DOHH2 (cell line): Measurements from ENCODE around the gene CCDC89.

Experiments
- H3F3A ChIP-seq: fragments of 200-600 bp; sonication (generic), shearing (Covaris generic); 2 replicates; pipeline ENCODE4 v1.6.0; 2016; ENCODE audit warnings: antibody characterized with exemption, mild to moderate bottlenecking; ENCODE audit not compliant: control insufficient read depth, insufficient read depth
- H3K27ac ChIP-seq: fragments of 200-600 bp; sonication (generic); 2 replicates; pipeline ENCODE4 v1.5.1; 2014; ENCODE audit warnings: low read depth, mild to moderate bottlenecking, low read length, moderate library complexity
- H3K27me3 ChIP-seq: fragments of 200-600 bp; sonication (generic); 2 replicates; pipeline ENCODE4 v1.6.1; 2014; ENCODE audit warnings: mild to moderate bottlenecking, low read length, mixed read lengths; ENCODE audit not compliant: control insufficient read depth
- H3K36me3 ChIP-seq: fragments of 200-600 bp; sonication (generic); 2 replicates; pipeline ENCODE4 v1.6.1; 2014; ENCODE audit warnings: mild to moderate bottlenecking, low read length, moderate library complexity, mixed read lengths; ENCODE audit not compliant: control insufficient read depth
- H3K4me1 ChIP-seq: fragments of 200-600 bp; sonication (generic); 2 replicates; pipeline ENCODE4 v1.6.1; 2014; ENCODE audit warnings: mild to moderate bottlenecking, low read length, mixed read lengths; ENCODE audit not compliant: control insufficient read depth
- H3K4me2 ChIP-seq: fragments of 200-600 bp; sonication (generic); 2 replicates; pipeline ENCODE4 v1.6.0; 2014; ENCODE audit warnings: mild to moderate bottlenecking, low read length, moderate library complexity
- H3K4me3 ChIP-seq: fragments of 200-600 bp; sonication (generic); 2 replicates; pipeline ENCODE4 v1.5.1; 2014; ENCODE audit warnings: mild to moderate bottlenecking, low read length, mixed read lengths
- H3K79me2 ChIP-seq: fragments of 200-600 bp; sonication (generic); 2 replicates; pipeline ENCODE4 v1.6.1; 2014; ENCODE audit warnings: mild to moderate bottlenecking, low read length, mixed read lengths; ENCODE audit not compliant: control insufficient read depth
- H3K9me2 ChIP-seq: fragments of 200-600 bp; sonication (generic); replicated peaks from 2 replicates; pipeline ENCODE4 v1.6.1; 2014; ENCODE audit warnings: mild to moderate bottlenecking, low read length, mixed read lengths; ENCODE audit not compliant: control insufficient read depth
- H3K9me3 ChIP-seq: fragments of 200-600 bp; sonication (generic); 2 replicates; pipeline ENCODE4 v1.6.1; 2014; ENCODE audit warnings: antibody characterized with exemption, low read length, mixed read lengths; ENCODE audit not compliant: control insufficient read depth, insufficient read depth
- H4K20me1 ChIP-seq: fragments of 200-600 bp; sonication (generic); 2 replicates; pipeline ENCODE4 v1.6.0; 2014; ENCODE audit warnings: low read depth, mild to moderate bottlenecking, antibody characterized with exemption, low read length, moderate library complexity; ENCODE audit not compliant: control insufficient read depth, insufficient read depth
- CTCF ChIP-seq: fragments of 200-600 bp; sonication (generic); IDR thresholded peaks from one replicate; pipeline ENCODE4 v1.5.1; 2014; ENCODE audit warnings: antibody characterized with exemption, mild to moderate bottlenecking, low read depth, low read length; ENCODE audit not compliant: poor library complexity, severe bottlenecking
- EZH2phosphoT487 ChIP-seq: fragments of 200-600 bp; sonication (generic); IDR thresholded peaks from 2 replicates; pipeline ENCODE4 v1.6.1; 2017; ENCODE audit warnings: borderline replicate concordance, mild to moderate bottlenecking, antibody characterized with exemption, low read length, moderate library complexity, mixed read lengths

The CCDC89 gene

DNA sequence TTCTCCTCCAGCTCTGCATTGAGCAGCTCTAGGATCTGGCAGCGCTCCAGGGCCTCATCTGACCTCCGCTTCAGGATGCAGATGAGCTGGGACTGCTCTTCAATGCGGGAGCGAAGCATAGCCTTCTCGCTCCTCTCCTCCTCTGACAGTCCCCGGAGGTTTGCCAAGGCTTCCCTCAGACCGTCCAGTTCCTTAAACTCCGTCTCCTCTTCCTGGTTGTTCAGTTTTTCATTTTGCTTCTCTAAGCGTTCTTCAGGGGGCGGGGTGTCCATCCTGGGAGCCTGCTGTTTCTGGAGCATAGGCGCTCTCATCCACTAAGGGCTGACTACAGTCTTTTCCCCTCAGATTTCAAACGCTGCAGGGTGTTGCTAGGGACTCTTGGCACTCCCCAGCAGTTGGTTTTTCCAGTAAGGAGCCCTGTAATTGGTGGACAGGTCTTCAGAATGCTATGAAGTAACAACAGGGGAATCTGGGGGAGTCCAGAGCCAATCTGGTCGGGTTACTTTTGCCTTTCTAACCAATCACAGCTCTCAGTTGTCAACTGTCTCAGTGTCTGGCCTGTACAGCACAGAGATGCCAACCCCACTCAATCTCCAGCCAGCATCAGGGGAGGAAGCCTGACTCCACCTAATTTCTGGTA, at the start of gene CCDC89:
TSS of gene CCDC89 (minus strand) at position 376 of the 640 bp plus-strand sequence. CDS start at position 311, 65 bp downstream.
- H3K4me3 ChIP-seq: no peak within 1 kb of the TSS
- H3K4me2 ChIP-seq: no peak within 1 kb of the TSS
- H3K36me3 ChIP-seq: no peaks in the 10 kb centered on the region
- no peaks in the 10 kb centered on the region for H4K20me1 ChIP-seq
- H3K79me2 ChIP-seq: no peaks in the 10 kb centered on the region
- no peaks in the 10 kb centered on the region for H3K9me2 ChIP-seq
- peaks cover 15% of the 10 kb centered on the region for H3K4me1 ChIP-seq
- TF ChIP-seq CTCF (no peak), EZH2phosphoT487 (no peak)
- no peaks in the 10 kb centered on the region for H3F3A ChIP-seq
- H3K27me3 ChIP-seq: peaks cover 2% of the 10 kb centered on the region; the same call in 1 of the 2 replicates
- no peak within 1 kb of the TSS for H3K27ac ChIP-seq
- H3K9me3 ChIP-seq: 0 out of 2 replicates have a peak, but pooled peaks cover 3% of the 10 kb centered on the region

DNA sequence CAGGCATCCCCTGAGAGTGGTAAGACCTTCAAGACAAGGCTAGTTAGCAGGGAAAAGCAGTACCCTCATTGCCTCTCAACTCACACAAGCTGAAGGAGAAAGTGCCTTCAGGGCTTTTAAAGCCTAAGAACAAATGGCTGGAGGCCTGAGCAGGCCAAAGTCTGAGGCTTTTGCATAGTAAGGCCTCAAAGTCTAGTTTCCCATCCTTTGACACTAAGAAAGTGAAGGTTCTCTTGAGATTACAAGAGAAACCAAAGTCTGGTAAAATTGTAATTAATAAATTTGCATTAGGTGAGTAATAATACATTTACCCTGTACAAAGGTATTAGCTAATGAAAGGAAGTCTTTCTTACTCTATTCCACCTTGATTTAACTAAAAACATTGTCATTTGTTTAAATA, 47.0 kb upstream of the CCDC89 start:
- H3K79me2 ChIP-seq: no peaks in the 10 kb centered on the region
- H3K27ac ChIP-seq: no peak overlapping the region
- H4K20me1 ChIP-seq: no peaks in the 10 kb centered on the region
- H3K4me2 ChIP-seq: no peak overlapping the region
- no peaks in the 10 kb centered on the region for H3K36me3 ChIP-seq
- no peaks in the 10 kb centered on the region for H3K4me1 ChIP-seq
- H3F3A ChIP-seq: no peaks in the 10 kb centered on the region
- H3K9me3 ChIP-seq: no peaks in the 10 kb centered on the region
- no peak overlapping the region for H3K4me3 ChIP-seq
- TF ChIP-seq EZH2phosphoT487 (no peak), CTCF (no peak)
- no peaks in the 10 kb centered on the region for H3K9me2 ChIP-seq
- 0 out of 2 replicates have a peak, but pooled peaks cover 2% of the 10 kb centered on the region for H3K27me3 ChIP-seq

GRCh38 chr11:85726381-85726780, 40.4 kb upstream of the CCDC89 start:
- H3K4me3 ChIP-seq: no peak overlapping the region
- no peaks in the 10 kb centered on the region for H3K36me3 ChIP-seq
- no peak overlapping the region for H3K4me2 ChIP-seq
- no peaks in the 10 kb centered on the region for H3K9me3 ChIP-seq
- no peaks in the 10 kb centered on the region for H3F3A ChIP-seq
- no peaks in the 10 kb centered on the region for H4K20me1 ChIP-seq
- H3K27ac ChIP-seq: no peak overlapping the region
- 0 out of 2 replicates have a peak, but pooled peaks cover 5% of the 10 kb centered on the region for H3K27me3 ChIP-seq
- H3K79me2 ChIP-seq: no peaks in the 10 kb centered on the region
- H3K4me1 ChIP-seq: no peaks in the 10 kb centered on the region
- TF ChIP-seq CTCF (no peak), EZH2phosphoT487 (no peak)
- no peaks in the 10 kb centered on the region for H3K9me2 ChIP-seq
